GM12892 (cell line): Measurements from ENCODE around the gene TSPAN9.

Source experiments
- POLR2A ChIP-seq: IDR thresholded peaks from 2 replicates; pipeline ENCODE4 v1.6.1; 2011; ENCODE audit warnings: low read depth, low read length, control low read depth
- POLR2AphosphoS5 ChIP-seq: IDR thresholded peaks from 2 replicates; pipeline ENCODE4 v1.6.1; 2011; ENCODE audit warnings: low read depth, low read length, control low read depth
- TAF1 ChIP-seq: IDR thresholded peaks from 2 replicates; pipeline ENCODE4 v1.6.1; 2011; ENCODE audit warnings: low read depth, mild to moderate bottlenecking, control low read depth, low read length, borderline replicate concordance

GRCh38 chr12:3141339-3142321 lies 64.5 kb downstream of the TSPAN9 start:
- TF ChIP-seq POLR2A (no peak), POLR2AphosphoS5 (no peak), TAF1 (no peak)
